H9 (cell line): ENCODE data around the gene PLXNA4. TPM values are rescaled to one million over a fixed set of nuclear protein-coding genes. Genes with fewer than 3 reads are reported as not detected.

Experiments used
- DNase-seq: peaks from one replicate; pipeline ENCODE4 v3.0.0-alpha.2; 2017
- H2AFZ ChIP-seq: one replicate; pipeline ENCODE4 v1.6.1; 2013; ENCODE audit warnings: mild to moderate bottlenecking, low read length, control low read depth, moderate library complexity
- H2AK5ac ChIP-seq: 2 replicates; pipeline ENCODE4 v1.6.1; 2013; ENCODE audit warnings: low read length, control low read depth, mixed read lengths; ENCODE audit not compliant: insufficient read length
- H2BK120ac ChIP-seq: one replicate; pipeline ENCODE4 v1.6.1; 2013; ENCODE audit warnings: low read depth, mild to moderate bottlenecking, low read length, control low read depth, inconsistent platforms; ENCODE audit not compliant: poor library complexity, severe bottlenecking
- H2BK12ac ChIP-seq: 2 replicates; pipeline ENCODE4 v1.6.1; 2013; ENCODE audit warnings: low read length, control low read depth, mixed read lengths, low read depth; ENCODE audit not compliant: insufficient read length
- H2BK15ac ChIP-seq: 2 replicates; pipeline ENCODE4 v1.6.1; 2013; ENCODE audit warnings: low read depth, low read length, control low read depth
- H2BK20ac ChIP-seq: one replicate; pipeline ENCODE4 v1.6.1; 2013; ENCODE audit warnings: low read depth, mild to moderate bottlenecking, low read length, control low read depth, inconsistent platforms; ENCODE audit not compliant: poor library complexity, severe bottlenecking
- H2BK5ac ChIP-seq: 2 replicates; pipeline ENCODE4 v1.6.1; 2013; ENCODE audit warnings: low read length, control low read depth, mixed read lengths; ENCODE audit not compliant: insufficient read length
- H3K14ac ChIP-seq: 2 replicates; pipeline ENCODE4 v1.6.1; 2013; ENCODE audit warnings: low read length, control low read depth; ENCODE audit not compliant: insufficient read depth
- H3K18ac ChIP-seq: 2 replicates; pipeline ENCODE4 v1.6.1; 2013; ENCODE audit warnings: low read depth, mild to moderate bottlenecking, mixed read lengths, low read length, control low read depth; ENCODE audit not compliant: insufficient read length
- H3K23ac ChIP-seq: 2 replicates; pipeline ENCODE4 v1.6.1; 2013; ENCODE audit warnings: low read length, control low read depth, mixed read lengths, low read depth; ENCODE audit not compliant: insufficient read length
- H3K23me2 ChIP-seq: 2 replicates; pipeline ENCODE4 v1.6.1; 2013; ENCODE audit warnings: low read depth, mild to moderate bottlenecking, mixed read lengths, low read length, control low read depth; ENCODE audit not compliant: insufficient read length, poor library complexity, severe bottlenecking
- H3K27ac ChIP-seq: 2 replicates; pipeline ENCODE4 v1.5.1; 2013; ENCODE audit warnings: low read length, control low read depth, mixed read lengths, low read depth; ENCODE audit not compliant: insufficient read length
- H3K27me3 ChIP-seq: 2 replicates; pipeline ENCODE4 v1.6.1; 2013; ENCODE audit warnings: low read length, control low read depth, inconsistent platforms; ENCODE audit not compliant: insufficient read depth
- H3K4ac ChIP-seq: 2 replicates; pipeline ENCODE4 v1.6.1; 2013; ENCODE audit warnings: low read depth, mild to moderate bottlenecking, control low read depth, inconsistent platforms, low read length, moderate library complexity
- H3K4me1 ChIP-seq: 2 replicates; pipeline ENCODE4 v1.6.1; 2013; ENCODE audit warnings: low read length, control low read depth, inconsistent platforms; ENCODE audit not compliant: insufficient read depth
- H3K4me2 ChIP-seq: 2 replicates; pipeline ENCODE4 v1.6.1; 2013; ENCODE audit warnings: low read length, control low read depth, mixed read lengths; ENCODE audit not compliant: insufficient read length, insufficient read depth
- H3K56ac ChIP-seq: 2 replicates; pipeline ENCODE4 v1.6.1; 2013; ENCODE audit warnings: low read depth, mild to moderate bottlenecking, mixed read lengths, low read length, control low read depth; ENCODE audit not compliant: insufficient read length
- H3K79me1 ChIP-seq: 2 replicates; pipeline ENCODE4 v1.6.1; 2013; ENCODE audit warnings: low read depth, mild to moderate bottlenecking, moderate library complexity, low read length, control low read depth, inconsistent platforms; ENCODE audit not compliant: insufficient read depth, poor library complexity, severe bottlenecking
- H3K79me2 ChIP-seq: 2 replicates; pipeline ENCODE4 v1.6.1; 2013; ENCODE audit warnings: low read length, control low read depth, inconsistent platforms; ENCODE audit not compliant: insufficient read depth
- H3K9ac ChIP-seq: 2 replicates; pipeline ENCODE4 v1.6.1; 2013; ENCODE audit warnings: low read length, control low read depth, mixed read lengths; ENCODE audit not compliant: insufficient read length; ENCODE audit errors: extremely low read depth
- H3K9me3 ChIP-seq: one replicate; pipeline ENCODE4 v1.6.1; 2013; ENCODE audit warnings: low read depth, low read length, inconsistent platforms; ENCODE audit not compliant: control insufficient read depth
- H3T11ph ChIP-seq: one replicate; pipeline ENCODE4 v1.6.1; 2013; ENCODE audit warnings: mild to moderate bottlenecking, low read length, control low read depth, inconsistent platforms
- H4K20me1 ChIP-seq: one replicate; pipeline ENCODE4 v1.6.1; 2013; ENCODE audit not compliant: control insufficient read depth, insufficient read length, insufficient read depth
- H4K5ac ChIP-seq: 2 replicates; pipeline ENCODE4 v1.6.1; 2013; ENCODE audit warnings: low read depth, mild to moderate bottlenecking, mixed read lengths, low read length, control low read depth; ENCODE audit not compliant: insufficient read length
- H4K8ac ChIP-seq: replicated peaks from 2 replicates; pipeline ENCODE4 v1.6.1; 2013; ENCODE audit warnings: low read length, control low read depth, mixed read lengths, low read depth; ENCODE audit not compliant: insufficient read length
- H4K91ac ChIP-seq: 2 replicates; pipeline ENCODE4 v1.6.1; 2013; ENCODE audit warnings: low read depth, mild to moderate bottlenecking, moderate library complexity, mixed read lengths, low read length, control low read depth; ENCODE audit not compliant: insufficient read length
- H3K27ac Mint-ChIP-seq, 3 experiments: 2 replicates in 2 of 3; 3 replicates in 1 of 3; pipeline ENCODE4 v1.8.0; 2020 to 2021; ENCODE audit warnings: mixed read lengths in 3 of 3, mild to moderate bottlenecking in 1 of 3, moderate library complexity in 1 of 3
- H3K27me3 Mint-ChIP-seq: 2 replicates; pipeline ENCODE4 v1.8.0; 2021; ENCODE audit warnings: low read depth, mild to moderate bottlenecking, moderate library complexity, mixed read lengths
- H3K36me3 Mint-ChIP-seq, 3 experiments: 2 replicates in 2 of 3; 3 replicates in 1 of 3; pipeline ENCODE4 v1.8.0; 2020 to 2021; ENCODE audit warnings: low read depth in 3 of 3, mixed read lengths in 3 of 3; ENCODE audit not compliant: insufficient read depth in 1 of 3
- H3K4me1 Mint-ChIP-seq, 2 experiments: 2 replicates each; pipeline ENCODE4 v1.8.0; 2020; ENCODE audit warnings: mixed read lengths in 2 of 2
- H3K4me3 Mint-ChIP-seq, 2 experiments: 2 replicates in 1 of 2; 3 replicates in 1 of 2; pipeline ENCODE4 v1.8.0; 2020 to 2021; ENCODE audit warnings: mild to moderate bottlenecking in 2 of 2, mixed read lengths in 2 of 2, moderate library complexity in 1 of 2
- H3K9me3 Mint-ChIP-seq, 2 experiments: 2 replicates in 1 of 2; 3 replicates in 1 of 2; pipeline ENCODE4 v1.8.0; 2020; ENCODE audit warnings: mild to moderate bottlenecking in 2 of 2, mixed read lengths in 2 of 2, moderate library complexity in 1 of 2
- CTCF ChIP-seq: fragments of 200-600 bp; sonication (generic); conservative IDR thresholded peaks from 3 replicates; pipeline ENCODE4 v1.8.0; 2021; ENCODE audit warnings: antibody characterized with exemption, mild to moderate bottlenecking
- WGBS: extraction: QIAGEN DNeasy Blood & Tissue Kit; methylation state at CpG from one replicate; pipeline ENCODE4 v1.1.7; 2013; ENCODE audit warnings: missing lambda C conversion rate, low lambda C conversion rate, mixed read lengths; ENCODE audit not compliant: insufficient read length; ENCODE audit errors: extremely low coverage; 5-methylcytosine and 5-hydroxymethylcytosine counted together
- total RNA-seq: library from RNA; stranded (reverse); gene quantifications from 2 replicates; pipeline ENCODE4 v1.2.1, GENCODE V29; 2021

Gene PLXNA4
- total RNA-seq, 1 experiment from 2014 or later: 0.35 TPM

- H3K79me2 ChIP-seq: no peaks in the 10 kb centered on the region
These were observed 228.4 kb downstream of the PLXNA4 start for GRCh38 chr7:132347858-132348257.

More at GRCh38 chr7:132347858-132348257, 228.4 kb downstream of the PLXNA4 start:
- H3K79me1 ChIP-seq: no peaks in the 10 kb centered on the region
- H3K27me3 Mint-ChIP-seq: peaks cover 12% of the 10 kb centered on the region
- H2BK15ac ChIP-seq: no peak overlapping the region
- no peak overlapping the region for H3K4me2 ChIP-seq
- H3K9me3 ChIP-seq: no peaks in the 10 kb centered on the region
- H3K36me3 Mint-ChIP-seq: no peaks in the 10 kb centered on the region
- no peak overlapping the region for H3K18ac ChIP-seq
- H3K27me3 ChIP-seq: no peaks in the 10 kb centered on the region
- no peak overlapping the region for H4K8ac ChIP-seq
- no peak overlapping the region for H3K27ac Mint-ChIP-seq
- H2BK120ac ChIP-seq: no peak overlapping the region
- no peak overlapping the region for H3K4ac ChIP-seq
- no peak overlapping the region for H3K9ac ChIP-seq
- no peak for DNase-seq
- no peaks in the 10 kb centered on the region for H4K20me1 ChIP-seq
- TF ChIP-seq CTCF: no peak
- H3K4me3 Mint-ChIP-seq: no peak overlapping the region
- H3K14ac ChIP-seq: no peak overlapping the region
- H4K5ac ChIP-seq: no peak overlapping the region
- H3K23me2 ChIP-seq: no peaks in the 10 kb centered on the region
- H2AK5ac ChIP-seq: no peak overlapping the region
- no peaks in the 10 kb centered on the region; the same call in 1 of the 2 replicates for H3K4me1 ChIP-seq
- H3K27ac ChIP-seq: no peak overlapping the region
- no peak overlapping the region for H2BK20ac ChIP-seq
- H3K23ac ChIP-seq: no peak overlapping the region
- H3K56ac ChIP-seq: no peak overlapping the region
- H2AFZ ChIP-seq: no peak overlapping the region
- no peak overlapping the region for H4K91ac ChIP-seq
- H2BK12ac ChIP-seq: no peak overlapping the region
- H3K4me1 Mint-ChIP-seq: peaks cover 20 to 23% of the 10 kb centered on the region in 2 experiments
- no peak overlapping the region for H3T11ph ChIP-seq
- H3K9me3 Mint-ChIP-seq: peaks cover 0 to 3% of the 10 kb centered on the region in 2 experiments; a peak in 1 of 5 replicates
- WGBS: no CpG with 5 or more reads among the region's 3 CpGs
- no peak overlapping the region for H2BK5ac ChIP-seq
